Measurements from ENCODE around the gene SCAPER. TPM values are rescaled to one million over a fixed set of nuclear protein-coding genes. Genes with fewer than 3 reads are reported as not detected.

Gene SCAPER
- total RNA-seq, 1 experiment from 2014 or later, result 12.7 TPM

DNA sequence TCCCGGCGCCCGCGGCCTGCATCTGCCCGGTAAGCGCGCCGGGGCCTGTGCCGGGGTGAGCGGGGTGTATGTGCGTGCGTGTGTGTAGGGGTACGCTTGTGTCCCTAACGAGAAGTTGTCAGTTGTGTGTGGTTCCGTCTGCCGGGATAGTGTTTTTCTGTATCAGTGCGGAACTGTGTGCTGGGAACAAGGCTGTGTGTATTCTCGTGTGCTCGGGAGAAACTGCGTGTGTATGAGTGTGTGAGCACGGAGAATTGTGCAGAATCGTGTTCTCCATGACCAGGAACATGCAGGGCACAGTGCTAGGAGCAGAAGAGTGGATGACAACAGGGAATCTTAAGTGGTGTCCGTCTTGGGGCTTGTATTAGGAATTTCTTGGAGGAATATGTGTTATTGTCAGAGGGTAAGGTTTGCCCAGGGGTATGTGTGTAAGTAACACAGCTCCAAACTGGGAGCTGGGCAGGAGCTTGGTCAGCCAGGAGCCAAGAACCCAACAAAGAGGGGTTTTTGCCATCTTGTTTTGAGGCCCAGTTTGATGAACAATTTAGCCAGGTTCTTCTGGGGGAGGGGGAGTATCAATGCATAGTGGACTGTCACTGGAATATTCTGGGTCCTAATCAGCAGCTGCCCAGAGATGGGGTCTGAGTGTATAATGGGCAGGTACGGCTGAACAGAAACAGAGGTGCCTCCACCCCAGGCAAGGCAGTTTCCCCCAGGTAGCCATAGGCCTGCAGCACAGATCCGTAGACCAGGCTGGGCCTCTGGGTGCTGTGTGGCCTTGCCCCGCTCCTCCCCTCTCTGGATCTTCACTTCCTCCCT lies 566.4 kb downstream of the SCAPER start:
- no peak for DNase-seq (ENCODE audit: low read depth, low spot score)
- in situ Hi-C loops (cut with HindIII; ENCODE audit: low pct_unique_long_range_greater_than_20kb, low sequenced_read_pairs), result no loop called here

DNA sequence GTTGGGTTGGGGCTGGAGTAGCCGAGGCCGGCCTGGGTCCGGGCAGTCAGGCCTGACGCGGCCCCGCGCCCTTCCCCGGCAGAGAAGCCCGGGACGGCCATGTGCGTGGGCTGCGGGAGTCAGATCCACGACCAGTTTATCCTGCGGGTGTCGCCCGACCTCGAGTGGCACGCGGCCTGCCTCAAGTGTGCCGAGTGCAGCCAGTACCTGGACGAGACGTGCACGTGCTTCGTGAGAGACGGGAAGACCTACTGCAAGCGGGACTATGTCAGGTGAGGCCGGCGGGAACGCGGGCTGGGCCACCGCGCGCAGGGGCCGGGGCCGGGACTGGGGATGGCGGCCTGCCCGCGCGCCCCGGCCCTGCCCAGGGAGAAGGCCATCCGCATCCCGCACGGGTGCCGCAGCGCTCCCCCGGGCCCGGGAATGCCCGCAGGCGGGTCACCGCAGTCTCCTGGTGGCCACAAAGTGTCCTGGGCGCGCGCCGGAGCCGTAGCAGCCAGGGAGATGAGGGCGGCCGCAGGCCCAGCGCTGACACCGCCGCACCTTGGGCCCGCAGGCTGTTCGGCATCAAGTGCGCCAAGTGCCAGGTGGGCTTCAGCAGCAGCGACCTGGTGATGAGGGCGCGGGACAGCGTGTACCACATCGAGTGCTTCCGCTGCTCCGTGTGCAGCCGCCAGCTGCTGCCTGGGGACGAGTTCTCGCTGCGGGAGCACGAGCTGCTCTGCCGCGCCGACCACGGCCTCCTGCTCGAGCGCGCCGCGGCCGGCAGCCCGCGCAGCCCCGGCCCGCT lies 567.2 kb downstream of the SCAPER start:
- no peak for DNase-seq (ENCODE audit: low read depth, low spot score)
- in situ Hi-C loops (cut with HindIII; ENCODE audit: low pct_unique_long_range_greater_than_20kb, low sequenced_read_pairs), result no loop called here

DNA sequence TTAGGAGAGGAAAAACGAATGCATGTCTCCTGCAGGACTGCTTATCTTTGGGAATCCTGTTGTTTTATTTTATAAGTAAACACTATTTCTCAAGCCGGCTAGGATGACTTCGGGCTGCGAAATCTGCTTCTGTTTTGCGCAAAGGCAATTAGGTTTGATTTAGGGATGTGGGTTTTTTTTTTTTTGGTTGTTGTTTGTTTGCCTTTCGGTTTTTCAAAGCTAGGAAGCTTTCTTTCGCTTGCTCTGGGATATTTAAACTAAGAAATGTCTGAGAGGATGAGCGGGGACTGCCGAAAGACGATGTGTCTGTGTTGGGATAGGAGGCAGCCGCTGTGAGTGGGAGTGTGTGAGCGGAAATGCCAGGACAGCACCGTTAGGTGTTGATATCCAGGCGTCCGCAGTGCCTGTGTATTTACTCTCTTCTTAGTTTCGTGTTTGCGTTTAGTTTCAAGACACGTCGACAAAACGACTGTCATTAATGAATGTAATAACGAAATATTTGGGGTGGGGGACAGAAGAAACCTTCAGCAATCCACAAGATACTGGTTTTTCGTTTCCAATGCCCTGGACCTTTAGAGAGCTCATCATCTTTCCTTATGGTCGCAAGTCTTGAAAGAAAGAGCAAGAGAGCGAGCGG lies 568.0 kb downstream of the SCAPER start:
- in situ Hi-C loops (cut with HindIII; ENCODE audit: low pct_unique_long_range_greater_than_20kb, low sequenced_read_pairs), result no loop called here
- DNase-seq (ENCODE audit: low read depth, low spot score), result no peak

DNA sequence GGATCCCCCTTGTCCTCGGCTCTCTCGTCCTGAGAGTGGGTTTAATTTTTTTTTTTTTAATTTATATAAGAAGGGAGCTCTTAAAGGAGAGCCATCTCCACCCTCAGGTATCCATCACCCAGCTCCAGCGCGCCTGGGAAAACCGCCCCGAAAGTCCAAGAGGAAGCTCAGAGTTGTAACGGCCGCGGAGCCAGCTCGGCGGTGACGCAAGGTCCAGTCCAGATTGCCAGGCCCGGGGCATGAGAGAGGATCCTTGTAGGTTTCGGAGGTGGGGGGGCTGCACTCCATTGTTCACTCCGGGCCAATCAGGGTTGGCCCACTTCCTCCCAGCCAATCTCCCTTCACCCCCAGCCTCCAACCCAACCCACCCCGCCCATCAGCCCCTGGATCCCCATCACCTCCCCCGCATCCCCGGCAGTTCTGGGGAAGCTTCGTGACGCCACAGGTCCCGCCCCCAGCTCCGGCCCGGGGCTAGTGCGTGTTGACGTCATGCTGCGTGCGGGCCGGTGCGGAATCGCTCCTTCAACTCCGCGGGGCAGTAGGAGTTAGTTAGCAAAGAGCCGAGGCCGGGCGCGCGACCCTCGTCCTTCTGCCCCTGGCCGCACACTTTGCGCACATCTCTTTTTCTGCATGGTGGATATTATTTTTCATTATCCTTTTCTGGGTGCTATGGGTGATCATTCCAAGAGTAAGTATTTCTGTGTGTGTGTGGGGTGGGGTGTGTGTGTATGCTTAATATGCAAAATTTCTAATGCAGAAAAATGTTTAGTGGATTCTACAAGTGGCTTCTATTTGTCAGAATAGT lies 568.7 kb downstream of the SCAPER start, which contains the start of gene ISL2:
TSS of gene ISL2 (plus strand) at position 520 of the 805 bp plus-strand sequence. CDS start at position 631, 111 bp downstream.
- in situ Hi-C loops (cut with HindIII; ENCODE audit: low pct_unique_long_range_greater_than_20kb, low sequenced_read_pairs), result no loop called here

DNA sequence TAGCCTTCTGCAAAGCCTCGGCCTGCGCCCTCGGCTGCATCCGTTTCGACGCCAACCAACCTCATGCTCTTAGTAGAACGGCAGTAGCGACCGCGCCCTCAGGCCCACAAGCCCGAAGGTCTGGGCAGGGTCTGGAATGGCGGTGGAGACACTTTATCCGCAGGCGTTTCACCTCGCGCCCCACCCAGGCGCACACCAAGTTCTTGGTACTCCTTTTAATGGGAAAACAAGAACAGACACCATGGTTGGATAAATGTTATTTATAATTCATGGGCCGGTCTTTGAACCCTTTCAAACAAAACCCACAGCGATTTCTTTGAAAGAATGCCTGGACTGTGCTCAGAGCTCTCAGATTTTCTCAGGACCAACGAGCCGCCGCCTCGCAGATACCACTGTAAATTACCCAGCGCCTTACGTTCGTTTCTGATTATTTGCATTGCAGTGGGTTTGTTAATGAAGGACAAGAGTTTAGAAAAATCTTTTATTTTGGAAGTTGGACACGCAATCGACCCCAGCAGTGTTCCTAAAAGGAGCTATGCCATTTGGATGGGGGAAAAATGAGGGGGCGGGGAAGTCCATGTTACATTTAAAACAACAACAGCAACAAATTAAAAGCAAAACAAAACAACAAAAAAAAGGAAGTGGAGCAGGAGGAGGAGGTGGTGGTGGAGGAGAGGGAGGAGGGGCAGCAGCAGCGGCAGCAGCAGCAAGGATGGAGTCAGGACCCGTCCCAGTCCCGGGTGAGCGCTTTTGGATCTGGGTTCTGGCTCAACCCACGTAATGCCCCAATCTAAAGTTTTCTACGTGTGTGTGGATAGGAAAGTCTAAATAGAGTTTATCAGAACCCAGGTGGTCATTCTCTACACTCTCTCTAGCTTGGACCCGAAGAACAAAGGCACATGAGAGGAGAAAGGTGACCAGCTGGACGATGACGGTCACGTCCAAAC lies 569.6 kb downstream of the SCAPER start:
- DNase-seq (ENCODE audit: low read depth, low spot score), result no peak
- in situ Hi-C loops (cut with HindIII; ENCODE audit: low pct_unique_long_range_greater_than_20kb, low sequenced_read_pairs), result no loop called here

More for the DNA sequence above, 568.7 kb downstream of the SCAPER start, which contains the start of gene ISL2:
- no peak for DNase-seq (ENCODE audit: low read depth, low spot score)

DNA sequence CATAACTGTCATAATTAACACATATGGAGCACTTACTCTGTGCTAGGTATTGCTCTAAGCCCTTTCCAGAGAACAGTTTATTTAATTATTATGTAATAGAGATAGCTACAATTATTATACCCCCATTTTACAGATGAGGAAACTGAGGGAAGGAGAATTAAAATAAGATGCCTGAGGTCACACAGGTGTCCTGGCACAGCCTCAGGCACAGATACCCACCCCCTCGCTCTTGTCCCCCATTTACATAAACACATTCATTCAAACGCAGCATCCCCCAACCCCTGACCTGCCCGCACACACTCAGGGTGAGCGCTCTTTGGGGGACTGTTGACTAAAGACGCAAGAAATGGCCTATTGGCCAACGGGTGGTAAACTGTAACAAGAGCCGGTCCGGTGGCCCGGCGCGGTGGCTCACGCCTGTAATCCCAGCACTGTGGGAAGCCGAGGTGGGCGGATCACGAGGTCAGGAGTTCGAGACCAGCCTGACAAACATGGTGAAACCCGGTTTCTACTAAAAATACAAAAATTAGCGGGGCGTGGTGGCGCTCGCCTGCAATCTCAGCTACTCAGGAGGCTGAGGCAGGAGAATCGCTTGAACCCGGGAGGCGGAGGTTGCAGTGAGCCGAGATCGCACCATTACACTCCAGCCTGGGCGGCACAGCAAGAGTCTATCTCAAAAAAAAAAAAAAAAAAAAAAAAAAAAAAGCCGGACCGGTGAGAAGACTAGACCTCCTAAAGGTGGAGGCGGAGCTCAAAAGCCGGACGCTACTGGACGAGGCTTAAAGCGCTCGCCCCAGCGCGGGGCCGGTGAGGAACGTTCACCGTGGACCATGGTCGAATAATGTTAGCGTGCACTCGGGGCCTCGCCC lies 570.5 kb downstream of the SCAPER start:
- DNase-seq (ENCODE audit: low read depth, low spot score), result no peak
- in situ Hi-C loops (cut with HindIII; ENCODE audit: low pct_unique_long_range_greater_than_20kb, low sequenced_read_pairs), result no loop called here

DNA sequence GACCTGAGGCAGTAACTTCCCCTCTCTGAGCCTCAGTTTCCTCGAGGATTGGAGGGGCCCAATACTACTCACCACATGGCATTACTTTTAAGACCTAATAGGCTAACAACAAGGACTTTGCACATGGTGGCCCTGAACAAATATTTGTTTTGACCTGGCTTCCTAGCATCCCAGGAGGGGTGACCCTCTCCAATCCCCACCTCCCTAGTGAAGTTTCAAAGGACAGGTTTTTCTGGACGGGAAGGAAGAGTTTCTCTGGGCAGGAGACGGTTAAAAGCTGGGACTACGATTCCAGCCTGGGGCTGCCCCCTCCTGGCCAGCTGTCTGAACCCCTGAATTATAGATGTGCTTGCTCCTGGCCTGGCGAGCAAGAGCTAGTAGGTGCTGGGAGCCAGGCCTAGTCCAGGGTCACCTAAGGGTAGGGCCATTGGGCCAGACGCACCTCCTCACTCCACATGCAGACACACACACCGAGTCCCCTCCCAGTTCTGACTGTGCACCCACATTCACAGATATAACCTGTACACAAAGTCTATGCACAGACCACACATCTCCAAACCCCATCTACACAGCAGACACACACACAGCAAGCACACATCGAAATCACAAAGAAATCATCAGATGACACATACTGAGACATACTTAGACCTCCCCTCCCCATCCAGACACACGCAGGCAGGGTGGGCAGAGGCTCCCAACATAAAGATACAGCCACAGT lies 571.3 kb downstream of the SCAPER start:
- peak; percentile 11 for DNase-seq (ENCODE audit: low read depth, low spot score)
- in situ Hi-C loops (cut with HindIII; ENCODE audit: low pct_unique_long_range_greater_than_20kb, low sequenced_read_pairs), result no loop called here

DNA sequence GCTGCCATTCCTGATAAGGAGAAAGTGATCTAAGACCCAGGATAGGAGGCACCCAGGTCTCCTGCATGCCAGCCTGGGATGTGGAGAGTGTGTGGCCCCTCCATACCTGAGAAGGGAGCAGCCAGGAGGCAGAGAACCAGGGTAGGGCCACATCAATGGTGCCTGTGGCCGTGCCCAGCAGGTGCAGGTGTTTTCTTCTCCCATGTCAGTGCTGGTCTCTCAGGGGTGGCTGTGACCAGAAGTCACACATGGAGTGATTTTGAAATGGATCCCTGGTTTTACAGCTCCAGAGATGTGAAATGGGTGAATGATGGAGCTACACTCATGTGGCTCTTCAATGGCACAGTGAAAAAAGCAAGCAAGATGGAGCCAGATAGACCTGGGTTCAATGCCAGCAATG lies 571.8 kb downstream of the SCAPER start:
- no peak for DNase-seq (ENCODE audit: low read depth, low spot score)
- in situ Hi-C loops (cut with HindIII; ENCODE audit: low pct_unique_long_range_greater_than_20kb, low sequenced_read_pairs), result no loop called here

DNA sequence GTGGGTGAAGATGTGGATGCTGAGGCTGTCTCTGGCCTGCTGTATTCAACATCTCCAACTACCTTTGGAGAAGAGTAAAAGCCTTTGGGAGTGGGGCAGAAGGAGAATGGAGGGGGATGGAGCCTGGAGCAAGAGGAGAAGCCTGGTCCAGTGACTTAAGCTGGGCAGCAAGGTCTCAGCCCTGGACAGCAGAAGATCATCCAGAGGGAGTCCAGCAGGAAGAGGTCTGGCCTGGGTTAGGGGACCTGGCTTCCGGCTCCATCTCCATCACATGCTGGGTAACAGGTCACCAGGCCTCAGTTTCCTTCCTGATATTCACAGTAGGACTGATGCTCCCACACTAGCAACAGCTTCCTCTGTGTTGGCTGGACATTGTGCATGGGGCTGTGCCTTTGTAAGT lies 572.3 kb downstream of the SCAPER start:
- in situ Hi-C loops (cut with HindIII; ENCODE audit: low pct_unique_long_range_greater_than_20kb, low sequenced_read_pairs), result no loop called here
- no peak for DNase-seq (ENCODE audit: low read depth, low spot score)

DNA sequence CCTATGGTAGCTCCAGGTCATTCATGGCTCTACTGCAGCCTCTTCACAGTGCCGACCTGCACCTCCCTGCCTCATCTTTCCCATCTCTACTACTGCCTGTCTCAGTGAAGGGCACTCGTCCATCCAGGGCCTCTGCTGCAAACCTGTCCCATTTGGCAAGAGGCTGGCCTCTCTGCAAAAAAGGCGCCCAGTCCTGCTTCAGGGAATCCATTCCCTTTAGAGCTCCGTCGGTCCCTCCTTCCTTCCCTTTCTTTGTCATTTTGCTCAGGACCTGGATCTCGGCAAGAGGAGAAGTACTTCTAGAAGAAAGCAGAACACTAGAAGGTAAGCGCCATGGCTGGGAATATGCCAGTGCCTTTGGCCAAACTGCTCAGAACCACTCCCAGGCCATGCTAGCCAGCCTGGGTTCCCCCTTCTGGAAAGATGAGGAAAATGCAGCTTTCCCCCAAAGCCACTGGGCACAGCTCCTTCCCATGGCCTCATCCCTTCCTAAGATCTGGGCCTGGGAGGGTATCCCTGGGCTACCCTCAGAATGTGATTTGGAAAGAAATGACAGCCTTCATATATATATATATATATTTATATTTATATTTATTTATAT lies 575.0 kb downstream of the SCAPER start:
- DNase-seq (ENCODE audit: low read depth, low spot score), result peak; percentile 71
- in situ Hi-C loops (cut with HindIII; ENCODE audit: low pct_unique_long_range_greater_than_20kb, low sequenced_read_pairs), result no loop called here

DNA sequence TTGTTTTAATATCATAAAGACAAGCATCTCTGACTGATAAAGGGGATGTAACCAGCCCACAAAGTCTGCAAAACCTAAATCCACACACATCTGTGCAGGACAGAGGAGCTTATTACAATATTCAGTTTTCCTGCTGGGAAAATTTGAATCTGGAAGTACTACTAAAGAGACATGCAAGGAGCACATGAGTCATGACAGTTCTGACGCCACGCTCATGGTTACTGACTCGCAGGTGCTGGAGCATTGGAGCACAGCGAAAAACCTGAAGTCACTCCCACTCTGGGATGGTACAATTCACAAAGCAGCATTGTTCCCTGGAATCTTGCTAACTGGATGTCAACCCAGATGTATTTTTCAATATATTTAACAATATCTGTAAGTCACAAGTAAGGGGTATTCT lies 576.2 kb downstream of the SCAPER start:
- DNase-seq (ENCODE audit: low read depth, low spot score), result no peak
- in situ Hi-C loops (cut with HindIII; ENCODE audit: low pct_unique_long_range_greater_than_20kb, low sequenced_read_pairs), result no loop called here

DNA sequence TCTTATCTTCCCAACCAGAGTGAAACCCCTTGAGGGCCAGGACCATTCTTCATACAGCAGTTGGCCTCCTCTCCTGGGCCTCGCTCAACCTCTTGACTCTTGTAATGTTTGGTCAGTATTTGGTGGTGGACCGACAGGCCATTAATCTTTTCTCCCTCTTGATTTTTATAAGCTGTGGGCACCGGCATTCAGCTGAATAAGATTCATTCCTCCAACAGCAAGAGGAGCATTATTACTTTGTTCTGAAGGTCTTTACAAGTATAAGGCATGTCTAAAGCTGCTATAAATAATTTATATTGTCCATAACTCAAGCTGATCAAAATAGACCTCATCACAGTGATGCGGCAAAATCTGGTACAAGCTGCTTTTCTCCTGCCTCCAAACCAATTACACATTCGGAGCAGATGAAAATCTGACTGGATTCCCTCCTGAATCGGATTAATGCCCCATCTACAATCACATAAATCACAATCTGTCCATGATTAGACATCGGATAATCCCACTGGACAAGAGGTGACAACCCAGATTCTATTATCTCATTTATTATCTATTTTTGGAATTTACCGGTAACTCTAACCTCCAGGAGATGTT lies 576.9 kb downstream of the SCAPER start:
- DNase-seq (ENCODE audit: low read depth, low spot score), result no peak
- in situ Hi-C loops (cut with HindIII; ENCODE audit: low pct_unique_long_range_greater_than_20kb, low sequenced_read_pairs), result no loop called here

DNA sequence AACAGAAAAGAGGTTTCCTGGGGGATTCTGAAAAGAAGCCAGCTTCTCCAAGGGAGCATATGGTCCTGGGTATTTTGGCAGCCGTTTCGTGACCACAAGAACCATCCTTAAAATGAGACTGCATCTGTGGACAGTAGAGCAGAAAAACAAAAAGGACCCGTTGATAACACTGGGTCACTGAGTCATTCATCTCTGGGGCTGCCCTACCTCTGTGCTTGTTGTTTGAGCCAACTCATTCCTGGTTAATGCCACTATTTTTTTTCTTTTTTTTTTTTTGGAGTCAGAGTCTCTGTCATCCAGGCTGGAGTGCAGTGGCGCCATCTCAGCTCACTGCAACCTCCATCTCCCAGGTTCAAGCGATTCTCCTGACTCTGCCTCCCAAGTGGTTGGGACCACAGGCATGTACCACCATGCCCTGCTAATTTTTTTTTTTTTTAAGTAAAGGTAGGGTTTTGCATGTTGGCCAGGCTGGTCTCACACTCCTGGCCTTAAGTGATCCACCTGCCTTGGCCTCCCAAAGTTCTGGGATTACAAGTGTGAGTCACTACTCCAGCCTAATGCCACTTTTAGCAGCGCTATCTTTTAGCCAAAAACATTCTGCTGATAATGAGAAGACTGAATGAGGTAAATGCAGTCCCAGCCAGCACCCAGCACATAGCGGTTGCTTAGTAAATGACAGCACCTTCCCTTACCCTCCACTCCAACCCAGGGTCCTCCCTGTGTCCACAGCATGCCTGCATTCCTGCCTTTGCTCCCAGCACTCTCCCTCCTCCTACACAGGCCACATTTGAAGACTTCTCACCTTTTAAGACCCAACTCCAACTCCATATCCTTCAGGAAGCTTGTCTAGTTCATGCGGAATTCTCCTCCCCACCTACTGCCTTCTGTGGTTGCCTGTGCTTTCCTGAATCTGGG lies 577.7 kb downstream of the SCAPER start:
- DNase-seq (ENCODE audit: low read depth, low spot score), result no peak
- in situ Hi-C loops (cut with HindIII; ENCODE audit: low pct_unique_long_range_greater_than_20kb, low sequenced_read_pairs), result no loop called here

DNA sequence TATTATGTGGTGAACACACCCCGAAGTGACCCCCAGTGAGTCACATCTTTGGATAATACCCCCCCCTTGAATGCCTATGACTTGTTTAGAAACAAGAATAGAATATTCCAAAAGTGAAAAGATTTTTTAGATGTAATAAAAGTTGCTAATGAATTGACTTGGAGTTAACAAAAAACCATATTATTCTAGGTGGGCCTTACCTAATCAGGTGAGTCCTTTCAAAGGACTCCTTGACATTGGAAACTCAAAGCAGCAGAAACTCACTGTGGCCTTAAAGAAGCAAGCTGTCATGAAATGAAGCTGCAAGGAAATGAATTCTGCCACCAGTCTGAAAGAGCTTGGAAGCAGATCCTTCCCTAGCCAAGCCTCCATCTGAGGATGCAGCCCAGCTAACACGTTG lies 579.4 kb downstream of the SCAPER start:
- in situ Hi-C loops (cut with HindIII; ENCODE audit: low pct_unique_long_range_greater_than_20kb, low sequenced_read_pairs), result no loop called here
- no peak for DNase-seq (ENCODE audit: low read depth, low spot score)

All from SK-MEL-5 (cell line).